NCI-H82 treated with DMSO at 0.1 percent for 48 hours (cell line): ENCODE results near the gene PRKACA.
A peak's percentile ranks its signal among the peaks of the same experiment; 100 is the strongest.
"Not testable (repeated sequence)": the region's sequence is repeated elsewhere in the genome, so short reads cannot be mapped to it uniquely, and the experiment has no call there.

Experiments used
- DNase-seq: peaks from one replicate; lab custom pipeline; 2025; ENCODE audit not compliant: unreplicated experiment; lab: John Stamatoyannopoulos, UW

The PRKACA gene

DNA sequence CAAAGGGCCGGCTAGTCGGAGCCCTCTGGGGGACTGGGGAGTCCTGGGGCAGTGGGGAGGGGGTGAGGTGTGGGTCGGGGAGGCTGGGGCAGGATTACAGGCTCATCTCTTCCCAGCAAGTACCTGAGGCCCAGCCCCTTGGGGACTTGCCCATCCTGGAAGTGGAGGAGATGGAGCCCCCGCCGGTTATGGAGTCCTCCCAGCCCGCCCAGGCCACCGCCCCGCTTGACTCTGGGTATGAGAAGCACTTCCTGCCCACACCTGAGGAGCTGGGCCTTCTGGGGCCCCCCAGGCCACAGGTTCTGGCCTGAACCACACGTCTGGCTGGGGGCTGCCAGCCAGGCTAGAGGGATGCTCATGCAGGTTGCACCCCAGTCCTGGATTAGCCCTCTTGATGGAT lies 65.6 kb downstream of the PRKACA start:
- DNase-seq = no peak

DNA sequence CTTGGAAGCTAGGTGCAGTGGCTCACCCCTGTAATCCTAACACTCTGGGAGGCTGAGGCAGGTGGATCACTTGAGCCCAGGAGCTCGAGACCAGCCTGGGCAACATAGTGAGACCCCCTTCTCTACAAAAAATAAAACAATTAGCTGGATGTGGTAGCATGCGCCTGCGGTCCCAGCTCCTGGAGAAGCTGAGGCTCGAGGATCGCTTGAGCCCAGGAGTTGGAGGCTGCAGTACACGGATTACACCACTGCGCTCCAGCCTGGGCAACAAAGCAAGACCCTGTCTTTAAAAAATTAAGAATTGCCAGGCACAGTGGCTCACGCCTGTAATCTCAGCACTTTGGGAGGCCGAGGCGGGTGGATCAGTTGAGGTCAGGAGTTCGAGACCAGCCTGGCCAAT lies 66.6 kb downstream of the PRKACA start:
- DNase-seq = not testable (repeated sequence)

DNA sequence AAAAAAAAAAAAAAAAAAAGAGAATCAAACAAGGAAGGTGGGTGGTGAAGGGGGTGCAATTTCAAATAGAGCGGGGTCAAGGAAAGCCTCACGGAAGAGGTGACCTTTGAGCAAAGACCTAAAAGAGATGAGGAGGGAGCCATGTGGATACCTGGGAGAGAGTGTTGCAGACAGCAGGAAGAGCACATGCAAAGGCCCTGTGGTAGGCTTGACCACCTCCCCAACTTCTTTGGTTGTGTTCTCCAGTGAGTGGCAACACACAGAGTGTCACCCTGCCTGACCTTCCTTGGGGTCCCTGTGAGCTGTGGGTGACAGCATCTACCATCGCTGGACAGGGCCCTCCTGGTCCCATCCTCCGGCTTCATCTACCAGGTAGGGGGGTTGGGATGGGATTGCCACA lies 67.0 kb downstream of the PRKACA start:
- no peak for DNase-seq

DNA sequence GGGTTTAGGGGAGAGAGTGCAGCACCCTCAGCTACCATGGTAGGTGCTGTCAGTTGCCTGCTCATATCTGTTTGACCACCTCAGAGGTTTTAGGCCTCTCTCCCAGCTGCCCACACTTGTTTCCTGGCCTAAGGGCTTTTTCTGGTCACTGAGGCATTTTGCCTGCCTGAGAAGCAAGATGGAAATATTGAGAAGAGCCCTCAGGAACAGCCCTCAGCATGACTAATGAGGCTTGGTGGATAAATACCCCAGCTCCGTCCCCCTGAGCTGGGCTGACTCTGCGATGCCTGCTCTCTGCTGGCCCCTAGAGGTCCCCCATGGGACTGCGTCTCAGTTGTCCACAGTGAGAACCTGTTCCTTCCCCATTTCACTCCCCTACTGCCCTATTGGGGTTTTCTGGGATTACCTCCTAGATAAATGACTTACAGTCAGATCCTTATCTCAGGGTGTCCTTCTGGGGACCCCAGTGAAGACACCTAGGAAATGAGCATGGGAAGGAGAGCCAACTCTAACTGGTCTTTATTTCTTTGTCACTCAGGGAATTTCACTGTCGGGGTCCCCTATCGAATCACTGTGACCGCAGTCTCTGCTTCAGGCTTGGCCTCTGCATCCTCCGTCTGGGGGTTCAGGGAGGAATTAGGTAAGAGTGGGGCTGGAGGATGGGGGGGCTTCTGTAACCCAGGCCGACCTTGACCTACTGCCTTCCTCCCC lies 69.0 kb downstream of the PRKACA start:
- DNase-seq = no peak

DNA sequence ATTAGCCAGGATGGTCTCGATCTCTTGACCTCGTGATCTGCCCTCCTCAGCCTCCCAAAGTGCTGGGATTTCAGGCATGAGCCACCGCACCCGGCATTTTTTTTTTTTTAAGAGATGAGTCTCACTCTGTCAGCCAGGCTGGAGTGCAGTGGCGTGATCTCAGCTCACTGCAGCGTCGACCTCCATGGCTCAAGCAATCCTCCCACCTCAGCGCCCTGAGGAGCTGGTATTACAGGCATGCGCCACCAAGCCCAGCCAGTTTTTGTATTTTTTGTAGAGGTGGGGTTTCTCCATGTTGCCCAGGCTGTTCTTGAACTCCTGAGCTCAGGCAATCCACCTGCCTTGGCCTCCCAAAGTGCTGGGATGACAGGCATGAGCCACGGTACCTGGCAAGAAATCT lies 69.7 kb downstream of the PRKACA start:
- not testable (repeated sequence) for DNase-seq

DNA sequence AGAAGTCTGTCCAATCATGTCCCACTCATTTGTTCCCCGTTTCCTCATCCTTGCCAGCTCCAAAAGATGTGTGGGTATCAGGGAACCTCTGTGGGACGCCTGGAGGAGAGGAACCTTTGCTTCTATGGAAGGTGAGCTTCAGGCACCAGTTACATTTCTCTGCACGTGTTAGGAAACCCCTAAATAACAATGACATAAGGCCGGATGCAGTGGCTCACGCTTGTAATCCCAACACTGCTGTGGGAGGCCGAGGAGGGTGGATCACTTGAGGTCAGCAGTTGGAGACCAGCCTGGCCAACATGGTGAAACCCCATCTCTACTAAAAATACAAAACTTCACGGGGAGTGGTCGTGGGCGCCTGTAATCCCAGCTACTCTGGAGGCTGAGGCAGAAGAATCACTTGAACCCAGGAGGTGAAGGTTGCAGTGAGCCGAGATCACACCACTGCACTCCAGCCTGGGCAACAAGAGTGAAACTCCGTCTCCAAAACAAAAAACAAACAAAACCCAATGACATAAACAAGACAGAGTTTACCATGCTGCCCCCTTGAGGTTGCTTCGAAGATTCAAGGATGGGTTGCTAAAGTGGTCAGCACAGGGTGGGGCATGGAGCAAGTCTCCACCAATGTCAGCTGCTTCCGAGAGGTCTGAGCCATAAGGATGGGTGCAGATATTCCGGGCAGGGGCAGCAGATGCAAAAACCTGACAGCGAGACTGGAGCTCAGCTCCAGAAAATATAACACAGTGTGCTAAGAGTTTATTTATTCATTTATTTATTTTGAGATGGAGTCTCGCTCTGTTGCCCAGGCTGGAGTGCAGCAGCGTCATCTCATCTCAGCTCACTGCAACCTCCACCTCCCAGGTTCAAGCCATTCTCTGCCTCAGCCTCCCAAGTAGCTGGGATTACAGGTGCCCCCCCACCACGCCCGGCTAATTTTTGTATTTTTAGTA lies 74.6 kb downstream of the PRKACA start:
- DNase-seq = peak; percentile 46
